ENCODE results near the gene SCGN.
"Not testable (repeated sequence)": the region's sequence is repeated elsewhere in the genome, so short reads cannot be mapped to it uniquely, and the experiment has no call there.

The SCGN gene

GRCh38 chr6:25735261-25735660 lies 83.2 kb downstream of the SCGN start:
- no peak for TF ChIP-seq CTCF (IDR thresholded peaks at IDR 0.05)
- H3K9me3 Mint-ChIP-seq = peaks cover 21% of the 10 kb centered on the region
- peaks cover 6% of the 10 kb centered on the region for H3K27me3 Mint-ChIP-seq (ENCODE audit: low read depth, poor library complexity)
- H3K27ac Mint-ChIP-seq = no peak overlapping the region
- H3K4me1 Mint-ChIP-seq = no peaks in the 10 kb centered on the region
- no peak overlapping the region for H3K4me3 Mint-ChIP-seq
- no peaks in the 10 kb centered on the region for H3K36me3 Mint-ChIP-seq (ENCODE audit: low read depth)
- DNase-seq = no peak

GRCh38 chr6:25743868-25744267 lies 91.9 kb downstream of the SCGN start:
- no peak for DNase-seq
- Mint-ChIP-seq H3K27me3 (ENCODE audit: low read depth, poor library complexity) (peaks cover 2% of the 10 kb centered on the region), H3K4me1 (no peaks in the 10 kb centered on the region), H3K4me3 (no peak overlapping the region), H3K36me3 (ENCODE audit: low read depth) (no peaks in the 10 kb centered on the region), H3K27ac (no peak overlapping the region), H3K9me3 (no peaks in the 10 kb centered on the region)
- TF ChIP-seq CTCF (IDR thresholded peaks at IDR 0.05) = no peak

GRCh38 chr6:25745836-25746235 lies 93.8 kb downstream of the SCGN start:
- Mint-ChIP-seq H3K27ac (no peak overlapping the region), H3K27me3 (ENCODE audit: low read depth, poor library complexity) (peaks cover 2% of the 10 kb centered on the region), H3K9me3 (no peaks in the 10 kb centered on the region), H3K4me3 (no peak overlapping the region), H3K36me3 (ENCODE audit: low read depth) (no peaks in the 10 kb centered on the region), H3K4me1 (no peaks in the 10 kb centered on the region)
- no peak for DNase-seq
- TF ChIP-seq CTCF (IDR thresholded peaks at IDR 0.05) = no peak

- Mint-ChIP-seq H3K4me1 (no peaks in the 10 kb centered on the region), H3K27ac (no peak overlapping the region), H3K9me3 (no peaks in the 10 kb centered on the region), H3K36me3 (ENCODE audit: low read depth) (no peaks in the 10 kb centered on the region), H3K4me3 (no peak overlapping the region), H3K27me3 (ENCODE audit: low read depth, poor library complexity) (no peaks in the 10 kb centered on the region)
- DNase-seq = no peak
- TF ChIP-seq CTCF (IDR thresholded peaks at IDR 0.05) = no peak
These were observed 95.0 kb downstream of the SCGN start for GRCh38 chr6:25746968-25747367.

GRCh38 chr6:25747477-25747876 lies 95.5 kb downstream of the SCGN start:
- Mint-ChIP-seq H3K4me3 (no peak overlapping the region), H3K9me3 (no peaks in the 10 kb centered on the region), H3K4me1 (no peaks in the 10 kb centered on the region), H3K36me3 (ENCODE audit: low read depth) (no peaks in the 10 kb centered on the region), H3K27ac (no peak overlapping the region), H3K27me3 (ENCODE audit: low read depth, poor library complexity) (no peaks in the 10 kb centered on the region)
- DNase-seq = no peak
- TF ChIP-seq CTCF (IDR thresholded peaks at IDR 0.05) = no peak

GRCh38 chr6:25748049-25748448 lies 96.0 kb downstream of the SCGN start:
- Mint-ChIP-seq H3K4me3 (no peak overlapping the region), H3K9me3 (no peaks in the 10 kb centered on the region), H3K4me1 (no peaks in the 10 kb centered on the region), H3K36me3 (ENCODE audit: low read depth) (no peaks in the 10 kb centered on the region), H3K27me3 (ENCODE audit: low read depth, poor library complexity) (no peaks in the 10 kb centered on the region), H3K27ac (no peak overlapping the region)
- no peak for TF ChIP-seq CTCF (IDR thresholded peaks at IDR 0.05)
- no peak for DNase-seq

GRCh38 chr6:25748601-25749517 lies 96.8 kb downstream of the SCGN start:
- DNase-seq; H3K36me3 Mint-ChIP-seq (ENCODE audit: low read depth); H3K4me3 Mint-ChIP-seq; H3K27me3 Mint-ChIP-seq (ENCODE audit: low read depth, poor library complexity); H3K27ac Mint-ChIP-seq; H3K9me3 Mint-ChIP-seq; H3K4me1 Mint-ChIP-seq: not testable (repeated sequence)

All from nephron progenitor cell (in vitro differentiated cells).